ENCODE results near the gene HBZ. TPM values are rescaled to one million over a fixed set of nuclear protein-coding genes. Genes with fewer than 3 reads are reported as not detected.
A peak's percentile ranks its signal among the peaks of the same experiment; 100 is the strongest.

Gene HBZ
- total RNA-seq, 1 donor from 2014 or later = not detected

GRCh38 chr16:178668-179015 is 26.2 kb downstream of the HBZ start:
- TF ChIP-seq CTCF (IDR thresholded peaks at IDR 0.05) = no peak
- Mint-ChIP-seq H3K4me1 (ENCODE audit: unreplicated experiment) (peaks cover 12% of the 10 kb centered on the region), H3K27ac (ENCODE audit: unreplicated experiment) (no peak overlapping the region), H3K9me3 (ENCODE audit: unreplicated experiment) (no peaks in the 10 kb centered on the region), H3K4me3 (ENCODE audit: unreplicated experiment) (no peak overlapping the region), H3K27me3 (ENCODE audit: unreplicated experiment) (peaks cover 37% of the 10 kb centered on the region), H3K36me3 (ENCODE audit: unreplicated experiment) (no peaks in the 10 kb centered on the region)
- no peak for DNase-seq (ENCODE audit: extremely low spot score, unreplicated experiment)

- peak overlapping the region; percentile 51 for H3K4me3 Mint-ChIP-seq (ENCODE audit: unreplicated experiment)
- no peaks in the 10 kb centered on the region for H3K36me3 Mint-ChIP-seq (ENCODE audit: unreplicated experiment)
- no peak overlapping the region for H3K27ac Mint-ChIP-seq (ENCODE audit: unreplicated experiment)
- no peak for DNase-seq (ENCODE audit: extremely low spot score, unreplicated experiment)
- H3K4me1 Mint-ChIP-seq (ENCODE audit: unreplicated experiment) = peaks cover 10% of the 10 kb centered on the region
- no peak for TF ChIP-seq CTCF (IDR thresholded peaks at IDR 0.05)
- no peaks in the 10 kb centered on the region for H3K9me3 Mint-ChIP-seq (ENCODE audit: unreplicated experiment)
- peaks cover 35% of the 10 kb centered on the region for H3K27me3 Mint-ChIP-seq (ENCODE audit: unreplicated experiment)
Observed at GRCh38 chr16:179211-180092, 27.0 kb downstream of the HBZ start.

GRCh38 chr16:180101-180675 is 27.7 kb downstream of the HBZ start, which contains the start of gene HBQ1:
Gene HBQ1, plus strand, starts transcription at chr16:180459. Its CDS starts 28 bp downstream, at chr16:180487.
- Mint-ChIP-seq H3K4me1 (ENCODE audit: unreplicated experiment) (peaks cover 8% of the 10 kb centered on the region), H3K27ac (ENCODE audit: unreplicated experiment) (no peak within 1 kb of the TSS), H3K4me3 (ENCODE audit: unreplicated experiment) (peak within 1 kb of the TSS; percentile 51), H3K27me3 (ENCODE audit: unreplicated experiment) (peaks cover 28% of the 10 kb centered on the region), H3K36me3 (ENCODE audit: unreplicated experiment) (peaks cover 2% of the 10 kb centered on the region), H3K9me3 (ENCODE audit: unreplicated experiment) (no peaks in the 10 kb centered on the region)
- no peak for DNase-seq (ENCODE audit: extremely low spot score, unreplicated experiment)
- TF ChIP-seq CTCF (IDR thresholded peaks at IDR 0.05) = peak; percentile 68

- TF ChIP-seq CTCF (IDR thresholded peaks at IDR 0.05) = no peak
- H3K27ac Mint-ChIP-seq (ENCODE audit: unreplicated experiment) = no peak overlapping the region
- peak overlapping the region; percentile 29 for H3K4me3 Mint-ChIP-seq (ENCODE audit: unreplicated experiment)
- H3K36me3 Mint-ChIP-seq (ENCODE audit: unreplicated experiment) = peaks cover 6% of the 10 kb centered on the region
- no peaks in the 10 kb centered on the region for H3K9me3 Mint-ChIP-seq (ENCODE audit: unreplicated experiment)
- DNase-seq (ENCODE audit: extremely low spot score, unreplicated experiment) = no peak
- H3K27me3 Mint-ChIP-seq (ENCODE audit: unreplicated experiment) = peaks cover 24% of the 10 kb centered on the region
- peaks cover 6% of the 10 kb centered on the region for H3K4me1 Mint-ChIP-seq (ENCODE audit: unreplicated experiment)
Observed at GRCh38 chr16:180681-181564, 28.5 kb downstream of the HBZ start.
